SK-N-SH treated with all-trans-retinoic acid at 6 μM for 48 hours (cell line): ENCODE measurements around the gene SMPDL3A.

Source experiments
- ATAC-seq: fragments of 200-7000 bp; cut with Tn5 transposase; 3 replicates; pipeline ENCODE4 v1.9.1; 2020; ENCODE audit warnings: mild to moderate bottlenecking, moderate library complexity
- BACH2 ChIP-seq: fragments of 250-450 bp; sonication (Bioruptor Pico); IDR thresholded peaks from 2 replicates; pipeline ENCODE4 v1.9.0; 2021; ENCODE audit warnings: mild to moderate bottlenecking, borderline replicate concordance
- CSDC2 ChIP-seq: fragments of 250-450 bp; sonication (Bioruptor Pico); IDR thresholded peaks from 2 replicates; pipeline ENCODE4 v1.5.0; 2020; ENCODE audit warnings: mild to moderate bottlenecking, moderate library complexity
- ESRRG ChIP-seq: fragments of 250-450 bp; sonication (Bioruptor Pico); IDR thresholded peaks from 2 replicates; pipeline ENCODE4 v1.6.1; 2021; ENCODE audit warnings: mild to moderate bottlenecking
- GLIS3 ChIP-seq: fragments of 250-450 bp; sonication (Bioruptor Pico); IDR thresholded peaks from 2 replicates; pipeline ENCODE4 v1.5.0; 2020; ENCODE audit warnings: mild to moderate bottlenecking, moderate library complexity
- OSR1 ChIP-seq: fragments of 250-450 bp; sonication (Bioruptor Pico); IDR thresholded peaks from 2 replicates; pipeline ENCODE4 v1.8.0; 2022; ENCODE audit warnings: moderate library complexity, mild to moderate bottlenecking, inconsistent platforms
- PPARA ChIP-seq: fragments of 250-450 bp; sonication (Bioruptor Pico); IDR thresholded peaks from 2 replicates; pipeline ENCODE4 v1.5.0; 2020; ENCODE audit warnings: mild to moderate bottlenecking, borderline replicate concordance
- RARB ChIP-seq: fragments of 250-450 bp; sonication (Bioruptor Pico); IDR thresholded peaks from 2 replicates; pipeline ENCODE4 v1.8.0; 2021; ENCODE audit warnings: mild to moderate bottlenecking, moderate library complexity
- TCF4 ChIP-seq: fragments of 250-450 bp; sonication (Bioruptor Pico); IDR thresholded peaks from 2 replicates; pipeline ENCODE4 v1.8.0; 2021; ENCODE audit warnings: mild to moderate bottlenecking, moderate library complexity, borderline replicate concordance
- TOX ChIP-seq: fragments of 250-450 bp; sonication (Bioruptor Pico); IDR thresholded peaks from 2 replicates; pipeline ENCODE4 v1.8.0; 2021; ENCODE audit warnings: mild to moderate bottlenecking, moderate library complexity, borderline replicate concordance
- ZC3H10 ChIP-seq: fragments of 250-450 bp; sonication (Bioruptor Pico); IDR thresholded peaks from 2 replicates; pipeline ENCODE4 v1.5.1; 2021; ENCODE audit warnings: mild to moderate bottlenecking, moderate library complexity
- ZFP3 ChIP-seq: fragments of 250-450 bp; sonication (Bioruptor Pico); IDR thresholded peaks from 2 replicates; pipeline ENCODE4 v1.5.0; 2020; ENCODE audit warnings: mild to moderate bottlenecking, moderate library complexity
- ZFP30 ChIP-seq: fragments of 450-650 bp; formaldehyde crosslinking; IDR thresholded peaks from 2 replicates; pipeline ENCODE4 v1.5.0; 2022; ENCODE audit warnings: mild to moderate bottlenecking, moderate library complexity
- ZNF565 ChIP-seq: fragments of 450-650 bp; formaldehyde crosslinking; conservative IDR thresholded peaks from 2 replicates; pipeline ENCODE4 v1.5.0; 2020; ENCODE audit warnings: low read depth, mild to moderate bottlenecking, moderate library complexity
- ZNF70 ChIP-seq: fragments of 450-650 bp; formaldehyde crosslinking; IDR thresholded peaks from 2 replicates; pipeline ENCODE4 v1.5.0; 2020; ENCODE audit warnings: mild to moderate bottlenecking, moderate library complexity
- ZNF8 ChIP-seq: fragments of 450-650 bp; formaldehyde crosslinking; IDR thresholded peaks from 2 replicates; pipeline ENCODE4 v1.5.0; 2020; ENCODE audit warnings: mild to moderate bottlenecking, moderate library complexity
- TF ChIP-seq, protein P1 (sequence below): fragments of 250-450 bp; sonication (Bioruptor Pico); IDR thresholded peaks from 2 replicates; pipeline ENCODE4 v1.8.0; 2021; ENCODE audit warnings: low read depth, mild to moderate bottlenecking, moderate library complexity, borderline replicate concordance
- TF ChIP-seq, protein P2 (sequence below): fragments of 250-450 bp; sonication (Bioruptor Pico); IDR thresholded peaks from 2 replicates; pipeline ENCODE4 v1.5.1; 2020; ENCODE audit warnings: low read depth, mild to moderate bottlenecking, moderate library complexity
- TF ChIP-seq, protein P3 (sequence below): fragments of 250-450 bp; sonication (Bioruptor Pico); IDR thresholded peaks from 2 replicates; pipeline ENCODE4 v1.5.1; 2021; ENCODE audit warnings: mild to moderate bottlenecking, moderate library complexity
- TF ChIP-seq, protein P4 (sequence below): fragments of 250-450 bp; sonication (Bioruptor Pico); IDR thresholded peaks from 2 replicates; pipeline ENCODE4 v1.8.0; 2020; ENCODE audit warnings: mild to moderate bottlenecking, moderate library complexity, borderline replicate concordance
- TF ChIP-seq, protein P5 (sequence below): fragments of 250-450 bp; sonication (Bioruptor Pico); IDR thresholded peaks from 2 replicates; pipeline ENCODE4 v1.5.0; 2020; ENCODE audit warnings: mild to moderate bottlenecking, moderate library complexity

The SMPDL3A gene

DNA sequence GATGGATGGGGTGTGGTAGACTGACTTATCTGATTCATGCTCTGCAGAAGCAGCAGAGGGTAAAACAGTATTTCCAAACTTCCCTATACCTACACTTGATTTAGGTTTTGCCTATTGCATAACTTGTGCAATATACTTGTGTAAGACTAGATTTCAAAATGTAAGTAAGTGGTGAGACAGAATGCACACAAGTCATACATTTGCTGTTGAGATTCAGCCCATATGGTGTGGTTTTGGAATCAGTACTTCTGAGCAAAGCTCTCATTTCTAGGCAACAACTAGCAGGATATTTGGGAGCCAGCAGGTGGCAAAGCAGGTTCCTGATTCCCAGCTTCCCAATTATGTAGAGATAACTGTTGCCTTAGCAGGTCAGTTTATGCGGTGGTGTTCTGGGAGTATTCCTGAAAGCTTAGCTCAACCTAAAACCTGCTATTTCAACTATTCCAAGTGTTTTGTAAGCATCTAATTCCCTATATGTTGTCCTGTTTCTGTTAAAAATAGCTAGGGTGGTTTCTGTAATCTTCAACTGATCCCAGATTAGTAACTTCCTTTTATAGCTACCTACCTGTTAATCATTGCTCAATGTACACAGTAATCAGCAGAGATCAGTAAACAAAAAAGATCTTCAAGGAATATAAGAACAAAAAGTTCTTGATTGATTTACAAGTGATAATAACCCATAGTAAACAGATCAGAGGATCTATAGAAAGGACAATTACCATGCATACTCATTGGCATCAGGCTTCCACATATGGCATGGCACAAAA, 18.0 kb upstream of the SMPDL3A start:
- no peak for ATAC-seq
- no peak for TF ChIP-seq GLIS3 (CRISPR knock-in tag)
- TF ChIP-seq CSDC2 (CRISPR knock-in tag), result no peak
- no peak for TF ChIP-seq ZFP3 (CRISPR knock-in tag)
- no peak for TF ChIP-seq OSR1
- no peak for TF ChIP-seq BACH2 (CRISPR knock-in tag)
- no peak for TF ChIP-seq TOX
- TF ChIP-seq, protein P1, sequence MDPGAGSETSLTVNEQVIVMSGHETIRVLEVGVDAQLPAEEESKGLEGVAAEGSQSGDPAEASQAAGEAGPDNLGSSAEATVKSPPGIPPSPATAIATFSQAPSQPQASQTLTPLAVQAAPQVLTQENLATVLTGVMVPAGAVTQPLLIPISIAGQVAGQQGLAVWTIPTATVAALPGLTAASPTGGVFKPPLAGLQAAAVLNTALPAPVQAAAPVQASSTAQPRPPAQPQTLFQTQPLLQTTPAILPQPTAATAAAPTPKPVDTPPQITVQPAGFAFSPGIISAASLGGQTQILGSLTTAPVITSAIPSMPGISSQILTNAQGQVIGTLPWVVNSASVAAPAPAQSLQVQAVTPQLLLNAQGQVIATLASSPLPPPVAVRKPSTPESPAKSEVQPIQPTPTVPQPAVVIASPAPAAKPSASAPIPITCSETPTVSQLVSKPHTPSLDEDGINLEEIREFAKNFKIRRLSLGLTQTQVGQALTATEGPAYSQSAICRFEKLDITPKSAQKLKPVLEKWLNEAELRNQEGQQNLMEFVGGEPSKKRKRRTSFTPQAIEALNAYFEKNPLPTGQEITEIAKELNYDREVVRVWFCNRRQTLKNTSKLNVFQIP (CRISPR knock-in tag), result no peak
- no peak for TF ChIP-seq ZNF565 (CRISPR knock-in tag)
- TF ChIP-seq TCF4, result no peak
- TF ChIP-seq, protein P2, sequence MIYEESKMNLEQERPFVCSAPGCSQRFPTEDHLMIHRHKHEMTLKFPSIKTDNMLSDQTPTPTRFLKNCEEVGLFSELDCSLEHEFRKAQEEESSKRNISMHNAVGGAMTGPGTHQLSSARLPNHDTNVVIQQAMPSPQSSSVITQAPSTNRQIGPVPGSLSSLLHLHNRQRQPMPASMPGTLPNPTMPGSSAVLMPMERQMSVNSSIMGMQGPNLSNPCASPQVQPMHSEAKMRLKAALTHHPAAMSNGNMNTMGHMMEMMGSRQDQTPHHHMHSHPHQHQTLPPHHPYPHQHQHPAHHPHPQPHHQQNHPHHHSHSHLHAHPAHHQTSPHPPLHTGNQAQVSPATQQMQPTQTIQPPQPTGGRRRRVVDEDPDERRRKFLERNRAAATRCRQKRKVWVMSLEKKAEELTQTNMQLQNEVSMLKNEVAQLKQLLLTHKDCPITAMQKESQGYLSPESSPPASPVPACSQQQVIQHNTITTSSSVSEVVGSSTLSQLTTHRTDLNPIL (CRISPR knock-in tag), result no peak
- TF ChIP-seq PPARA (CRISPR knock-in tag), result no peak

DNA sequence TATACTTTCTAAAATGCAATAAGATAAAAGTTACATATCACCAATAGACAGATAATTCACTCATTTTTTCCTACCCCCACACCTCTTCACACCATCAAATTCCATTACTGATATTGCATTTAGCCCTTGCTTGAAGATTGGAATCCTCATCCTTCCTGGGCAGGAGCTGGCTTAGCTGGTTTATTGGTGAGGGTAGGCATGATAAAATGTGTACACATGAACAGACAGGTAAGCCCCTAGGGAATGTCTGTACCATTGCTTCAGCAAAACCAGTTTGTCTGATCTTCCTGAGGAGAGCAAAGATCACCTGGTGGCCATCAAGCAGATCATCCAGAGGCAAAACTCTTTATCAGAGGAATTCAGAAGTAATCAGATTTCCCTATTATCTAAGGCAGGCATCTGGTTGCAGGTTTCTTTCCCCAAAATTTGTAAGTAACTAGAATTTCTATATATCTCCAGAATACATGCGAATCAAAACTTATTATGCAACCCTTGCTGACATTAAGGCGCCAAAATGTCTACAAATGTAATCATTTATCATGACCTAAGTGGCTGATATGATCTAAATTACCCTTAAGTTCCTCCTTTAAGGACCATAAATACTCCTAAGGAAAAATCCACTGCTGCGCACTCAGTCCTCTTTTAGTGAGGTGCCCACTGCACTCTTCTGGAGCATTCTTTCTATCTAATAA, 16.2 kb upstream of the SMPDL3A start:
- ATAC-seq, result no peak
- TF ChIP-seq ZFP30, result no peak
- TF ChIP-seq TCF4, result no peak
- TF ChIP-seq, protein P2 (CRISPR knock-in tag), result no peak
- TF ChIP-seq TOX, result no peak
- no peak for TF ChIP-seq ZNF8 (CRISPR knock-in tag)
- TF ChIP-seq, protein P1 (CRISPR knock-in tag), result no peak
- TF ChIP-seq, protein P3, sequence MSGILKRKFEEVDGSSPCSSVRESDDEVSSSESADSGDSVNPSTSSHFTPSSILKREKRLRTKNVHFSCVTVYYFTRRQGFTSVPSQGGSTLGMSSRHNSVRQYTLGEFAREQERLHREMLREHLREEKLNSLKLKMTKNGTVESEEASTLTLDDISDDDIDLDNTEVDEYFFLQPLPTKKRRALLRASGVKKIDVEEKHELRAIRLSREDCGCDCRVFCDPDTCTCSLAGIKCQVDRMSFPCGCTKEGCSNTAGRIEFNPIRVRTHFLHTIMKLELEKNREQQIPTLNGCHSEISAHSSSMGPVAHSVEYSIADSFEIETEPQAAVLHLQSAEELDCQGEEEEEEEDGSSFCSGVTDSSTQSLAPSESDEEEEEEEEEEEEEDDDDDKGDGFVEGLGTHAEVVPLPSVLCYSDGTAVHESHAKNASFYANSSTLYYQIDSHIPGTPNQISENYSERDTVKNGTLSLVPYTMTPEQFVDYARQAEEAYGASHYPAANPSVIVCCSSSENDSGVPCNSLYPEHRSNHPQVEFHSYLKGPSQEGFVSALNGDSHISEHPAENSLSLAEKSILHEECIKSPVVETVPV (CRISPR knock-in tag), result no peak
- TF ChIP-seq, protein P4, sequence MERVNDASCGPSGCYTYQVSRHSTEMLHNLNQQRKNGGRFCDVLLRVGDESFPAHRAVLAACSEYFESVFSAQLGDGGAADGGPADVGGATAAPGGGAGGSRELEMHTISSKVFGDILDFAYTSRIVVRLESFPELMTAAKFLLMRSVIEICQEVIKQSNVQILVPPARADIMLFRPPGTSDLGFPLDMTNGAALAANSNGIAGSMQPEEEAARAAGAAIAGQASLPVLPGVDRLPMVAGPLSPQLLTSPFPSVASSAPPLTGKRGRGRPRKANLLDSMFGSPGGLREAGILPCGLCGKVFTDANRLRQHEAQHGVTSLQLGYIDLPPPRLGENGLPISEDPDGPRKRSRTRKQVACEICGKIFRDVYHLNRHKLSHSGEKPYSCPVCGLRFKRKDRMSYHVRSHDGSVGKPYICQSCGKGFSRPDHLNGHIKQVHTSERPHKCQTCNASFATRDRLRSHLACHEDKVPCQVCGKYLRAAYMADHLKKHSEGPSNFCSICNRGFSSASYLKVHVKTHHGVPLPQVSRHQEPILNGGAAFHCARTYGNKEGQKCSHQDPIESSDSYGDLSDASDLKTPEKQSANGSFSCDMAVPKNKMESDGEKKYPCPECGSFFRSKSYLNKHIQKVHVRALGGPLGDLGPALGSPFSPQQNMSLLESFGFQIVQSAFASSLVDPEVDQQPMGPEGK, result no peak
- TF ChIP-seq, protein P5, sequence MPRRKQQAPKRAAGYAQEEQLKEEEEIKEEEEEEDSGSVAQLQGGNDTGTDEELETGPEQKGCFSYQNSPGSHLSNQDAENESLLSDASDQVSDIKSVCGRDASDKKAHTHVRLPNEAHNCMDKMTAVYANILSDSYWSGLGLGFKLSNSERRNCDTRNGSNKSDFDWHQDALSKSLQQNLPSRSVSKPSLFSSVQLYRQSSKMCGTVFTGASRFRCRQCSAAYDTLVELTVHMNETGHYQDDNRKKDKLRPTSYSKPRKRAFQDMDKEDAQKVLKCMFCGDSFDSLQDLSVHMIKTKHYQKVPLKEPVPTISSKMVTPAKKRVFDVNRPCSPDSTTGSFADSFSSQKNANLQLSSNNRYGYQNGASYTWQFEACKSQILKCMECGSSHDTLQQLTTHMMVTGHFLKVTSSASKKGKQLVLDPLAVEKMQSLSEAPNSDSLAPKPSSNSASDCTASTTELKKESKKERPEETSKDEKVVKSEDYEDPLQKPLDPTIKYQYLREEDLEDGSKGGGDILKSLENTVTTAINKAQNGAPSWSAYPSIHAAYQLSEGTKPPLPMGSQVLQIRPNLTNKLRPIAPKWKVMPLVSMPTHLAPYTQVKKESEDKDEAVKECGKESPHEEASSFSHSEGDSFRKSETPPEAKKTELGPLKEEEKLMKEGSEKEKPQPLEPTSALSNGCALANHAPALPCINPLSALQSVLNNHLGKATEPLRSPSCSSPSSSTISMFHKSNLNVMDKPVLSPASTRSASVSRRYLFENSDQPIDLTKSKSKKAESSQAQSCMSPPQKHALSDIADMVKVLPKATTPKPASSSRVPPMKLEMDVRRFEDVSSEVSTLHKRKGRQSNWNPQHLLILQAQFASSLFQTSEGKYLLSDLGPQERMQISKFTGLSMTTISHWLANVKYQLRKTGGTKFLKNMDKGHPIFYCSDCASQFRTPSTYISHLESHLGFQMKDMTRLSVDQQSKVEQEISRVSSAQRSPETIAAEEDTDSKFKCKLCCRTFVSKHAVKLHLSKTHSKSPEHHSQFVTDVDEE (CRISPR knock-in tag), result no peak
- TF ChIP-seq ESRRG (CRISPR knock-in tag), result no peak
- no peak for TF ChIP-seq PPARA (CRISPR knock-in tag)
- TF ChIP-seq OSR1, result no peak
- no peak for TF ChIP-seq CSDC2 (CRISPR knock-in tag)
- TF ChIP-seq ZNF70 (CRISPR knock-in tag), result no peak
- no peak for TF ChIP-seq BACH2 (CRISPR knock-in tag)
- TF ChIP-seq RARB (CRISPR knock-in tag), result no peak
- no peak for TF ChIP-seq ZC3H10 (CRISPR knock-in tag)
- TF ChIP-seq ZNF565 (CRISPR knock-in tag), result no peak
